HG03108 (cell line): ENCODE results near the gene MSI1.
"Not testable (repeated sequence)": the region's sequence is repeated elsewhere in the genome, so short reads cannot be mapped to it uniquely, and the experiment has no call there.

Experiments
- ATAC-seq: cut with Tn5 transposase; IDR thresholded peaks from one replicate; pipeline ENCODE4 v1.9.1; 2021; ENCODE audit warnings: moderate library complexity; ENCODE audit not compliant: unreplicated experiment

Gene MSI1

DNA sequence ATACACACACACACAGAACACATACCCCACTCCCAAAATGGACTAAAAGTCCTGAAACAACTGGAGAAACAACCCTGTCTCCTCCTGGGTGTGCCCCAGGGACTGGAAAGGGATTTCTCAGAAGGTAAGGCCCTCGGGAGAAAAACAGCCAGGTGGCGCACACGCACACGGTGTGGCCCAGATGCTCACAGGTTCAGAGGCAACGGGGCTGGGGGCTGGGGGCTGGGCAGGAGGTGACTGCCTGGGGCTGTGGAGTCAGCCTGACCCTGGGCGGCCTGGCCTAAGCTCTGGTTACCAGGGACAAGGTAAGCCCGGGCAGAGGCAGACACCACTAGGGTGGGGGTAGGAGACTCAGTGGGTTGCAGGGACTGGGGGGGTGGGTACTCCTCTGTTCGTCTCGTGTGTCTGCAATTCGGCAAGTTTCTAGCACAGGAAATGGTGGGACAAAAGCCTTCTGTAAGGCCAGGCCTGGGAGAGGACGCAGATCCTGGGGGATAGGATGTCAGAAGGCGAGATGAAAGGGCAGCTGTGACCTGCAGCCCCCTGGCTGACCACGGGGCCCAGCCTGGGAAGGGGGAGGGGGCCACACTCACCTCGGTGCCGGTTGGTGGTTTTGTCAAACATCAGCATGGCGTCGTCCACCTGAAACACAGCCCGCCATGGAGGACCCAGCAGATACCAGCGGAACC is 10.4 kb downstream of the MSI1 start:
- ATAC-seq, result no peak

DNA sequence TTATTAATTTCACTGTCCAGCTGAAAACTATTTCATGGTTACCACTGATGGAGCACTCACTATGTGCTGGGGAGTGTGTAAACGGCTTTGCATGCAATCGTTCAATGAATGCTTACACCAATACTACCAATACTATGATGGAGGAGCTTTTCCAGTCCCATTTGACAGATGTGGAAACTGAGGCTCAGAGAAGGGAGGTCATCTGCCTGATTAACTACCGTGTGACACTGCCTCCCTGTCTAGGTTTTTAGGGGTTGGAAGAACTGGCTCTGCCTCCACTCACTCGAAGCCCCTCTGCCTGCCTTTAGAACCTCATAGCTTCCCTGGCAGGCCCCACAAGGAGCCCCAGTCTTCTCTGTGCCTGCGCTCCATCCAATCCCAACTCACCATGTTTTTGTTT is 11.9 kb downstream of the MSI1 start:
- ATAC-seq, result no peak

DNA sequence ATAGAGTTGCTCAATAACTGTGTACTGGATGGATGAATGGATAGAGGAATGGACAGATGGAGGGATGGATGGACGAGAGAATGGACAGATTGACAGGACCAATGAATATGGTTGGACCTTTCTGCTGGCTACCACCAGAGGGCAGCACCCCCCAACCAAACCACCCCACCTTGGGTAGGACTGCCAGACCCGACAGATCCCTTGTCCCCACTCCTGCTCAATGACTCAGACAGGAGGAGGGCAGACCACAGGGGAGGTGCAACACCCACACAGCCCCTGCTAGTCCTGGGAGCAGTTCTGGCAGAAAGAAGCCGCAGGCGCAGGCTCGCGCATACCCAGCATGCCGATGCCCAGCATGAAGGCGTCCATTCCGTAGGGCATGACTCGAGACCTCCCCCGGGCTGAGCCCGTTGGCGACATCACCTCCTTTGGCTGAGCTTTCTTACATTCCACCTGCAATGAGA is 12.4 kb downstream of the MSI1 start:
- ATAC-seq, result no peak

DNA sequence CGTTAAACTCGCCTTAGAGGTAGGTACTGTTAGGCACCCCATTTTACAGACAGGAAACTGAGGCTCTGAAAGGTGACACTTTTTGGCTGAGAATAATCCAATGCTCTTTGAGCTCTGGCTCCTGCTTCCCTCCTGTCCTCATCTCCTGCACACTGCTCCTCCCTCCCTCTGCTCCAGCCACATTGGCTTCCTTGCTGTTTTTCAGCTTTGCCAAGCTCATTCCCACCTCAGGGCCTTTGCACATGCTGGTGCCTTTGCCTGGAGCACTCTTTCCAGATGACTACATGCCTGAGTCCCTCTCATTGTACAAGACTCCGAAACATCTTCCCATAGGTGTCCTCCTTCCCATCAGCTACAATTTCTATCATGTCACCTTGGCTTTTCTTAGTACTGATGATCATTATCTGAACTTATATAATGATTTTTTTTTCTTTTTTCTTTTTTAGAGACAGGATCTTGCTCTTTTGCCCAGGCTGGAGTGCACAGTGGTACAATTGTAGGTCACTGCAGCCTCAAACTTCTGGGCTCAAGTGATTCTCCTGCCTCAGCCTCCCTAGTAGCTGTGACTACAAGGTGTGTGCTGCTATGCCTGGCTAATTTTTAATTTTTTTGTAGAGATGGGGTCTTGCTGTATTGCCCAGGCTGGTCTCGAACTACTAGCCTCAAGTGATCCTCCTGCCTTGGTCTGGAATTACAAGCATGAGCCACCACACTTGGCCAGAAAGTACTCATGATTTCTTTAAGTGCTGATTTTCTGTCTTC is 15.2 kb downstream of the MSI1 start:
- no peak for ATAC-seq

DNA sequence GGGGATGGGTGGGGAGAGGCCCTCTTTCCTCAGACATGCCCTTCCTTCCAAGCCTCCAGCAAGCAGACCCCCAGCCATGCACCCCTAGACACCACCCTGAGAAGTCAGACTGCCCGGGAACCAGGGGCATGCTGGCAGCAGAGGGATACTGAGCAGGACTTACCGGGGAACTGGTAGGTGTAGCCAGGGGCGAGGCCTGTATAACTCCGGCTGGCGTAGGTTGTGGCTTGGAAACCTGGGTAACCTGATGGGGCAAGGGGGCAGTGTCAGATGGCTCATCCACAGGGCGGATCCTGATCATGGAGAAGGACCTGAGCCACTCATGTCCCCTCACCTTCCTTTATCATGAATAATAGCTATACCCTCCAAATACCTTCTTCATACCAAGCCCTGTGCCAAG is 15.8 kb downstream of the MSI1 start:
- no peak for ATAC-seq

DNA sequence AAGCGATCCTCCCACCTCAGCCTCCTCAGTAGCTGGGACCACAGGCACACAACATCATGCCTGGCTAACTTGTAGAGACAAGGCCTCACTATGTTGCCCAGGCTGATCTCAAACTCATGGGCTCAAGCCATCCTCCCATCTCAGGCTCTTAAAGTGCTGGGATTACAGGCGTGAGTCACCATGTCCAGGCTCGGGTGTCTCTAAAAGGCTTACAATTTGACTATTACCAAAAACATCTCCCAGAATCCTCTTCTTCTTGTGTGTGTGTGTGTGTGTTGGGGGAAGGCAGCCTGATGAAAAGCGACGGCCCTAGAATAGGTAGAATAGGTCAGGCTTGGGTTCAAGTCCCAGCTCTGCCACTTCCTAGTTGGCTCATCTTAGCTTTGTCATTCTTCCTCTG is 16.8 kb downstream of the MSI1 start:
- ATAC-seq, result no peak

DNA sequence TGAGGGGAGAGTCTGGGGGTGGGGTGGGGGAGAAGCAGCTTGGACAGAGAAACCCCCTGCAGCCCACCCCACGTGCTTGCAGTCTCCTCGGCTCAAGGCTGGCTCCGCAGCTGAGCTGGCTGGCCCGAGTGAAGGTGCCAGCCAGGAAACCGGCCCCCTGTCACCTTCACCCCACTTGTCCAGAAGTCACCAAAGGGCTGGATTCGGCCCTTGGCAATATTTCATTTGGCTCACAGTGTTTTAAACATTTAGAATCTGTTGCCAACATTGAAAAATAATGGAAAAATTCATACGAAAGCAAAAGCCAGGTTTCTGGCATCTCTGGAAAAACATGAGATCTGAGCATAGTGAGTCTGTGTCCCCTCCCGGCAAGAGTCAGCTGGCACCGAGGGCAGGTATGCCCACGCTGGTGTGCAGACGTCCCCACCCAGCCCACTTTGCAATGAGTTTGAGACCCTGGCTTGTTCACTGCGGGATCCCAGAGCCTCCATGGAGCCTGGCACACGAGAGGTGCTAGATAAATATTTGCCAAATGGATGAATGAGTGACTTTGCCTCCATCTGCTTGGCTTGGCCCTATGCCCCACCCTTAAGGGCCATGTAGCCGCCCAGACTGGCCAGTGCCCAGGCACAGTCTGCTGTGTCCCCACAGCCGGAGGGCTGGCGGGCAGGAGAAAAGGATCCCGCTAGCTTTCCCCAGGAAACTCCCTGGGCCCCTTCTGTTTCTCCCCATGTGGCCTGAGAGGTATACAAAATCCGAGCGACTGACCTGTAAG is 18.2 kb downstream of the MSI1 start:
- ATAC-seq, result no peak

DNA sequence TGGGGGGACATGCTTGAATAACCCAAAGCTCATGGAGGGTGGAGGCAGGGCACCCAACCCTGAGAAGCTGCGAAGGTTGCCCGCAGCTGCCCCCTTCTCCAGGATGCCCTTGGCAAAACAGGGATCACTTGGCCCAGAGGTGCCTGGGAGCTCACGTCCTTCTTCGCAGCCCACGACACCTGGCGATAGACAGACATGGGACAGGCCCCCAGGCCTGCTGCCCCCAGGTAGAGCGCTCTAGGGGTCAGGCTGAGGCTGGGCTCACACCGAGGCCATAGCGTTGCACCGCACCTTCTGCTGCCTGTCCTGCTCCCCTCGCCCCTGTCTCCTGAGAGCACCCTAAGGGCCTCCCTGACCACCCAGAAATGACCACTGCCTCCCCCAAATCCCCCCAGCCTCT is 21.2 kb downstream of the MSI1 start:
- ATAC-seq, result no peak

DNA sequence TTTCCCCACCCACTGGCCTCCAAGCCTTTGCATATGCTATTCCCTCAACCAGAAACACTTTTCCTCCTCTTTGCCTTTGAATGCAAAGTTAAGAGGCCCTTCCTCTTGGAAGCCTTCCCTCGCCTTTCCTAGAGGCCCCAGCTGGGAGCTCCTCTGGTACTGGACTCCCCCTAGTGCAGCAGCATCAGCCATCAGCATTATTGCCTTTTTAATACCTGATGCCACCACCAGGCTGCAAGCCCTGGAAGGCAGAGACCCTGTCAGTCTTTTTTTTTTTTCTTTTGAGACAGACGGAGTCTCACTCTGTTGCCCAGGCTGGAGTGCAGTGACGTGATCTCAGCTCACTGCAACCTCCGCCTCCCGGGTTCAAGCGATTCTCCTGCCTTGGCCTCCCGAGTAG is 22.3 kb downstream of the MSI1 start:
- ATAC-seq, result no peak

DNA sequence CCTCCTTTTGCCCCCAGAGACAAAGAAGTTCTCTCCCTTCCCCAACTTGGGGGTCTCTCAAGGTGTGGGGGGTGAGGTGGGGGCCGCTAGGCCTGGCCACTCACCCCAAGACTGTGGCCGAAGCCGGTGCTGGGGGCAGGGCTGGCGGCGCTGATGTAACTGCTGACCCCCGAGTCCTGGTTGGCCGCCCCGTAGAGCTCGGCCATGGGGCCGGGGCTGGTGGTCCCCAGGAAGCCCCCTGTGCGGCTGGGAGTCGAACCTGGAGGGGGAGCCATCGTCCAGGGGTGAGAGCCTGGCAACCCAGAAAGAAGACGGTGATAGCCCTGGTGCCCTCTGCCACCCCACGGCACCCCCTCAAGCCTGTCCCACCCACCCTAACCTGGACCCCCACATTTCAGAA is 22.9 kb downstream of the MSI1 start:
- no peak for ATAC-seq

DNA sequence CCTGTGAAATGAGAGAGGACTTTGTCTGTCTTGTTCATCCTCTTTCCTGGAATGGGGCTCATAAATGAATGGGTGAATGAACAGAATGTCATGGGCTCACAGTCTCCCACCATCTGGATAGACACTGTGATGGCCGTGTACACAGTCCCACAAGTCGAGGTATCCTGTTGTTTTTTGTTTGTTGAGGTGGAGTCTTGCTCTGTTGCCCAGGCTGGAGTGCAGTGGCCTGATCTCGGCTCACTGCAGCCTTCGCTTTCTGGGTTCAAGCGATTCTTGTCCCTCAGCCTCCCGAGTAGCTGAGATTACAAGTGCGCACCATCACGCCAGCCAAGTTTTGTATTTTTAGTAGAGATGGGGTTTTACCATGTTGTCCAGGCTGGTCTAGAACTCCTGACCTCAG is 25.3 kb downstream of the MSI1 start:
- ATAC-seq, result no peak

DNA sequence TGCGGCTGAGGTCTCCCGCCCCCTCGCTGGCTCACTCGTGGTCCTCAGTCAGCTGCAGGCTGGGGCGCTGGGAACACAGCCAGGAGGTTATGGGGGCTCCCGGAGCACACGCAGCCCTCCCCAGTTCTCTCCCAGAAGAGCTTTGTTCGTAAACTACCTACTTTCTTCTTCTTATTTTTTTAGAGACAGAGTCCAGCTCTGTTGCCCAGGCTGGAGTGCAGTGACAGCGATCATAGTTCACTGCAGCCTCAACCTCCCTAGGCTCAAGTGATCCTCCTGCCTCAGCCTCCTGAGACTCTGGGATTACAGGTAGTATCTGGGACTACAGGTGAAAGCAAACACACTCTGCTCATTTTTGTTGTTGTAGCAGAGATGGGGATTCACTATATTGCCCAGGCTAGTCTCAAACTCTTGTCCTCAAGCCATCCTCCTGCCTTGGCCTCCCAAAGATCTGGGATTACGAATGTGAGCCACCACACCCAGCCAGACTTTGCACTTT is 25.9 kb downstream of the MSI1 start:
- ATAC-seq, result no peak

DNA sequence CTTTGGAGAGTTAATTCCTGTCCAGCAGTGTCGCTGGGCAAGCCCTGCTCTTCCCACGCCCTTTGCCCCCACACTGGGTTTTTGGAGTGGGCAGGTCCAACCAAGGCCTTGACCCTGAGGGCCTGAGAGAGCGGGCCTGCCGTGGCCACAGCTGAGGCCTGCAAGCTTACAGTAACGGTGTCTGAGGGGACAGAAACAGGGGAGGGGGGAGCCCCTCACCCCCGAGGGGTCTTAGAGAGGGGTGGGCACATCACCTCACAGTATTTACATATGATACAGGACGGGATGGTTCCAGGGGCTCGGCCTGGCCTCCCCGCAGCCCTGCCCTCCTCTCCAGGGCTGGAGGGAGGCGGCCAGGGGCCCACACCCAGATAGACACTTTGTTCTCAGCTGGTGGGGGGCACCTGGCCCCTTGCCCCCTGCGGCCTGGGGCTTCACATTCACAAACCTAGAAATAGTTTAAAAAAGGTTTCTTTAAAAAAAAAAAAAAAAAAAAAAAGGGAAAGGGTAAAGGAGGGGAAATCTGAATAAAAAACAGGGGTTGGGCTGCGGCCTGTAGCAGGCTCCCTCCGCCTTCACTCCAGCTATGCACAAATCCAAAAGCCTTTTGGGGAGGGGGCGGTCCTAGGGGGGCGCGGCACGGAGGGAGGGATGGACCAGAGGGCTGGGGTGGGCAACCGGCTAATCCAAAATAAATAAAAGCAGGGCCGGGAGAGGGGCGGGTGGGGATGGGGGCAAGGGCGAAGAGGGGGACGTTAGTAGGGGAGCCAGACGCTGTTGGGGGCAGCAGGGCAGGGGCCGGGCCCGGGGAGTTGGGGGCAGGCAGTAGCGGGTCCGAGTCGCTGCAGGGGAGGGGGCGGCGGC is 26.6 kb downstream of the MSI1 start:
- no peak for ATAC-seq

DNA sequence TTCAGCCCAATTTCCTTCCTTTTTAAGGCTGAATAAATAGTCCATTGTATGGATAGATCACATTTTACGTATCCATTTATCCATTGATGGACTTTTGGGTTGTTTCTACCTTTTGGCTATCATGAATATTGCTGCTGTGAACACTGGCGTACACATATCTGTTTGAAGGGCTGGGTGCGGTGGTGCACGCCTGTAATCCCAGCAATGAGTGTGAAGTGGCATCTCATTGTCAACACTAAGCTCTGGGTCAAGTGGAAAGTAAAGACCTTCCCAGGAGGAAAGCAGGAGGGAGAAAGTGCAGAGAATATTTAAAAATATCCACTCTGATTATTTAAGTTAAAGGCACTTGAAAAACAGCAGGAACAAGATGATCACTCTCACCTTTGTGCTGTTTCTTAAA is 29.7 kb downstream of the MSI1 start:
- ATAC-seq, result no peak

DNA sequence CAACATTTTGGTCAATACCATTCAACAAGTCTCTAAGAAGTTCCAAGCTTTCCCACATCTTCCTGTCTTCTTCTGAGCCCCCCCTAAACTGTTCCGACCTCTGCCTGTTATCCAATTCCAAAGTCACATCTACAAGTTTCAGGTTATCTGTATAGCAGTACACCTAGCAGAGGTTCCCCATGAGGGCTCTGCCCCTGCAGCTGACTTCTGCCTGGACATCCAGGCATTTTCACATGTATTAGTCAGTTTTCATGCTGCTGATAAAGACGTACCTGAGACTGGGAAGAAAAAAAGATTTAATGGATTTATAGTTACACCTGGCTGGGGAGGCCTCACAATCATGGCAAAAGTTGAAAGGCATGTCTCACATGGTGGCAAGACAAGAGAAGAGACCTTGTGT is 31.2 kb downstream of the MSI1 start:
- ATAC-seq, result no peak

DNA sequence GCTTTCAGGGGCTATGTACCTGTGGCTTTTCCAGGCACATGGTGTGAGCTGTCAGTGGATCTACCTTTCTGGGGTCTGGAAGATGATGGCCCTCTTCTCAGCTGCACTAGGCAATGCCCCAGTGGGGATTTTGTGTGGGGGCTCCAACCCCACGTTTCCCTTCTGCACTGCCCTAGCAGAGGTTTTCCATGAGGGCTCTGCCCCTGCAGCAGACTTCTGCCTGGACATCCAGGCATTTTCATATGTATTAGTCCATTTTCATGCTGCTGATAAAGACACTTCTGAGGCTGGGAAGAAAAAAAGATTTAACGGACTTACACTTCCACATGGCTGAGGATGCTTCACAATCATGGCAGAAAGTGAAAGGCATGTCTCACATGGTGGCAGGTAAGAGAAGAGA is 32.6 kb downstream of the MSI1 start:
- ATAC-seq, result not testable (repeated sequence)

DNA sequence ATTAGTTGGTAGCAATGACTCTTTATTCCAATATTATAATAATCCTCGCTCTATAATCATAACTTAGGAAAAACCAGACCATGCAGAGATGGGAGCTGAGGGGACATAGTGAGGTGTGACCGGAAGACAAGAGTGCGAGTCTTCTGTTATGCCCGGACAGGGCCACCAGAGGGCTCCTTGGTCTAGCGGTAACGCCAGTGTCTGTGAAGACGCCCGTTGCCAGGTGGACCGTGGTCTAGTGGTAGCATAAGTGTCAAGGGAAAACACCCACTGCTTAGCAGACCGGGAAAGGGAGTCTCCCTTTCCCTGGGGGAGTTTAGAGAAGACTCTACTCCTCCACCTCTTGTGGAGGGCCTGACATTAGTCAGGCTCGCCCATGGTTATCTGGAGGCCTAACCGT is 33.5 kb downstream of the MSI1 start:
- not testable (repeated sequence) for ATAC-seq

DNA sequence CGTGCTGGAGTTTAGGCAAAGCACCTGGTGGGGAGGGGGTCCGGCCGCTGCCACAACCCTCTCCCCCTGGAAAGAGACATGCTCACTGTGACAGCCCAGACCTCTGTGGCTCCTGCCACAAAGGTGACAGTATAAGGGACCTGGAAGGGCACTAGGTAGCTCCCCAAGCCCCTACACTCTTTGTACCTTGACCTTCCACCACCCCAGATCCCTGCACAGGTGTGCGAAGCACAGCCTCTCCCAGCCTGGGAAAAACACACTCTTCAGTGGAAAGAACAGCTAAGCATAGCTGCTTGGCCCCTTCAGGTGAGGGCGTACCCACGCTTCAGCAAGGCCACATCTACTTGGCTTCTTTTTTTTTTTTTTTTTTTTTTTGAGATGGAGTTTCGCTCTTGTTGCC is 36.4 kb downstream of the MSI1 start:
- ATAC-seq, result no peak

DNA sequence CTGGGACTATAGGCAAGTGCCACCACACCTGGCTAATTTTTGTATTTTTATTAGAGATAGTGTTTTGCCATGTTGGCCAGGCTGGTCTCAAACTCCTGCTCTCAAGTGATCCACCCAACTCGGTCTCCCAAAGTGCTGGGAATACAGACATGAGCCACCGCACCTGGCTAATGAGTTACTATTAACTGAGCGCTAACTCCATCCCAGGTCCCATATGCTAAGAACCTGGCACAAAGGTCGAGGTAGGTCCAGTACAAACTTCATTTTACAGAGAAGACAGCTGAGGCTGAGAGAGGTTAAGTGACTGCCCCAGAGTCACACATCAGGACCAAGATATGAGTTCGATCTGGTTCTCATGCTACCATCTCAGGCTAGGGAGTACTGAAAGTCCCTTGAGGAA is 36.9 kb downstream of the MSI1 start:
- ATAC-seq, result no peak

DNA sequence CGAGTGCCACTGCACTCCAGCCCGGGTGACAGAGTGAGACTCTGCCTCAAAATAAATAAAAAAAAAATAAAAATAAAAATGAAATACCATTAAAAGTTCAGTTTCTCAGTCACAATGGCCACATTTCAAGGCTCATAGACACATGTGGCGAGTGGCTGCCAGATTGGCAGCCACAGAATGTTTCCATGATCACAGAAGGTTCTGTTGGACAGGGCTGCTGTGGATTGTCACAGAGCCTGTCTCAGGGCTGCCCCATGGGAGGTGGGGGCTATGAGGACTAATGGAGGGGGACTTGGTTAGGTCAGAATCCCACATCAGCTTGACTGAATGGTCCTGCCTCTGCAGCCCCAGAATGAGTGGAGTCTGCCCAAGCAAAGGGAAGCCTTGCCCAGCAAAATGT is 37.6 kb downstream of the MSI1 start:
- no peak for ATAC-seq

DNA sequence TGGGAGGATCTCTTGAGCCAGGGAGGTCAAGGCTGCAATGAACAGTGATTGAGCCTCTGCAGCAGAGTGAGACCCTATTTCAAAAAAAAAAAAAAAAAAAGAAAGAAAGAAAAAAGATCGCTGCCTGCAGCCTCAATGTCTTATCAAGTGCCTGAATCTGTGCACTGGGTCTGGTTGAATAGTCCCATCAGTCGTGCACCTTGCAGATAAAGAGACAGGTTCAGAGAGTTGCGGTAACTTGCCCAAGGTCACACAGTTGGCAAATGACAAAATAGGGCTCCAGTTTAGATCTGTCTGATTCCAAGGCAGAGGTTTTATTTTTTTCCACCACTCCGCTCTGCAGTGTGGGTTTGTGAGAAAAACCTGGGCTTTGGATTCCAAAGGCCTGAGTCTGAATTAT is 40.7 kb downstream of the MSI1 start:
- ATAC-seq, result no peak
